Caco-2 (cell line): ENCODE results near the gene ZAR1L. TPM values are rescaled to one million over a fixed set of nuclear protein-coding genes. Genes with fewer than 3 reads are reported as not detected.
"Not testable (repeated sequence)": the region's sequence is repeated elsewhere in the genome, so short reads cannot be mapped to it uniquely, and the experiment has no call there.

Source experiments
- BruUV-seq: library from RNA; stranded (reverse); fragments of 400-500 nt; replicated peaks from 2 replicates; lab custom pipeline; 2021; lab: Mats Ljungman, UMichigan
- CTCF ChIA-PET: fragments of 300-600 bp; sonication (Branson Sonifier 250); formaldehyde crosslinking; loops from one replicate; lab custom pipeline; 2022; ENCODE audit warnings: antibody characterized with exemption; lab: Charles Lee
- POLR2A ChIA-PET: fragments of 300-600 bp; sonication (Branson Sonifier 250); formaldehyde crosslinking; loops from one replicate; lab custom pipeline; 2022; ENCODE audit warnings: antibody characterized with exemption; lab: Charles Lee
- DNase-seq, 2 experiments: peaks; one replicate each; pipeline versions ENCODE4 v3.0.0 to v3.0.0-alpha.2; 2020 to 2022
- H3K27me3 ChIP-seq: replicated peaks from 2 replicates; pipeline ENCODE4 v1.6.0; 2011; ENCODE audit warnings: low read length; ENCODE audit not compliant: control insufficient read depth, insufficient read depth
- H3K36me3 ChIP-seq: 2 replicates; pipeline ENCODE4 v1.5.1; 2011; ENCODE audit warnings: low read length; ENCODE audit not compliant: control insufficient read depth, insufficient read depth
- H3K4me1 ChIP-seq: fragments of 250-450 bp; sonication (Bioruptor Pico); 2 replicates; pipeline ENCODE4 v1.5.1; 2020; ENCODE audit warnings: mild to moderate bottlenecking
- H3K4me3 ChIP-seq: 2 replicates; pipeline ENCODE4 v1.5.1; 2011; ENCODE audit warnings: low read depth, mild to moderate bottlenecking, control low read depth, low read length
- H3K9me3 ChIP-seq: fragments of 250-450 bp; sonication (Bioruptor Pico); 2 replicates; pipeline ENCODE4 v1.5.1; 2020; ENCODE audit warnings: mild to moderate bottlenecking, moderate library complexity
- H3K27ac Mint-ChIP-seq: one replicate; pipeline ENCODE4 v1.8.0; 2022; ENCODE audit warnings: mixed read lengths; ENCODE audit not compliant: unreplicated experiment
- H3K27me3 Mint-ChIP-seq: one replicate; pipeline ENCODE4 v1.8.0; 2022; ENCODE audit warnings: mixed read lengths; ENCODE audit not compliant: insufficient read depth, unreplicated experiment
- H3K36me3 Mint-ChIP-seq: one replicate; pipeline ENCODE4 v1.8.0; 2022; ENCODE audit warnings: mild to moderate bottlenecking, mixed read lengths; ENCODE audit not compliant: insufficient read depth, unreplicated experiment
- H3K4me1 Mint-ChIP-seq: one replicate; pipeline ENCODE4 v1.8.0; 2022; ENCODE audit warnings: low read depth, mixed read lengths; ENCODE audit not compliant: unreplicated experiment
- H3K4me3 Mint-ChIP-seq: one replicate; pipeline ENCODE4 v1.8.0; 2022; ENCODE audit warnings: mild to moderate bottlenecking, moderate library complexity, mixed read lengths; ENCODE audit not compliant: unreplicated experiment
- H3K9me3 Mint-ChIP-seq: one replicate; pipeline ENCODE4 v1.8.0; 2022; ENCODE audit warnings: mixed read lengths; ENCODE audit not compliant: unreplicated experiment
- intact Hi-C: fragments of 100-400 bp; cut with micrococcal nuclease; formaldehyde crosslinking; loops from one replicate; pipeline ENCODE4 v1.10.0; 2022; ENCODE audit not compliant: unreplicated experiment
- total RNA-seq: library from RNA; stranded (reverse); gene quantifications from 2 replicates; pipeline ENCODE4 v1.2.3, GENCODE V29; 2022
- TF ChIP-seq, protein P1 (sequence below), 2 experiments: fragments of 200-600 bp in 1 of 2; IDR thresholded peaks; 1 replicate in 1 of 2; 2 replicates in 1 of 2; pipeline versions ENCODE4 v1.5.1 to v1.8.0; 2011 to 2022; ENCODE audit warnings: antibody characterized with exemption in 1 of 2, control low read depth in 1 of 2, inconsistent platforms in 1 of 2, low read depth in 1 of 2, low read length in 1 of 2, mild to moderate bottlenecking in 1 of 2, moderate library complexity in 1 of 2; ENCODE audit not compliant: insufficient read depth in 1 of 2, severe bottlenecking in 1 of 2, unreplicated experiment in 1 of 2

ZAR1L gene
- total RNA-seq, 1 experiment from 2014 or later = not detected

- Mint-ChIP-seq H3K36me3 (peaks cover 27% of the 10 kb centered on the region), H3K27me3 (no peaks in the 10 kb centered on the region), H3K4me1 (no peaks in the 10 kb centered on the region), H3K27ac (no peak overlapping the region), H3K9me3 (no peaks in the 10 kb centered on the region), H3K4me3 (no peak overlapping the region)
- no peaks in the 10 kb centered on the region for H3K4me1 ChIP-seq
- H3K4me3 ChIP-seq = no peak overlapping the region
- POLR2A ChIA-PET = no interaction called here
- intact Hi-C loops = no loop called here
- no peaks in the 10 kb centered on the region for H3K9me3 ChIP-seq
- no peaks in the 10 kb centered on the region for H3K36me3 ChIP-seq
- BruUV-seq = no TSS peak
- H3K27me3 ChIP-seq = no peaks in the 10 kb centered on the region
- TF ChIP-seq, protein P1, sequence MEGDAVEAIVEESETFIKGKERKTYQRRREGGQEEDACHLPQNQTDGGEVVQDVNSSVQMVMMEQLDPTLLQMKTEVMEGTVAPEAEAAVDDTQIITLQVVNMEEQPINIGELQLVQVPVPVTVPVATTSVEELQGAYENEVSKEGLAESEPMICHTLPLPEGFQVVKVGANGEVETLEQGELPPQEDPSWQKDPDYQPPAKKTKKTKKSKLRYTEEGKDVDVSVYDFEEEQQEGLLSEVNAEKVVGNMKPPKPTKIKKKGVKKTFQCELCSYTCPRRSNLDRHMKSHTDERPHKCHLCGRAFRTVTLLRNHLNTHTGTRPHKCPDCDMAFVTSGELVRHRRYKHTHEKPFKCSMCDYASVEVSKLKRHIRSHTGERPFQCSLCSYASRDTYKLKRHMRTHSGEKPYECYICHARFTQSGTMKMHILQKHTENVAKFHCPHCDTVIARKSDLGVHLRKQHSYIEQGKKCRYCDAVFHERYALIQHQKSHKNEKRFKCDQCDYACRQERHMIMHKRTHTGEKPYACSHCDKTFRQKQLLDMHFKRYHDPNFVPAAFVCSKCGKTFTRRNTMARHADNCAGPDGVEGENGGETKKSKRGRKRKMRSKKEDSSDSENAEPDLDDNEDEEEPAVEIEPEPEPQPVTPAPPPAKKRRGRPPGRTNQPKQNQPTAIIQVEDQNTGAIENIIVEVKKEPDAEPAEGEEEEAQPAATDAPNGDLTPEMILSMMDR (IDR thresholded peaks at IDR 0.05; ENCODE audit: insufficient read depth in 1 of 2, low read depth in 1 of 2, low read length in 1 of 2, severe bottlenecking in 1 of 2, unreplicated experiment in 1 of 2) = no peak
- no peak for DNase-seq
- CTCF ChIA-PET = no interaction called here
Observed at GRCh38 chr13:32354040-32354439, 38.9 kb upstream of the ZAR1L start.

- H3K4me3 ChIP-seq, H3K27ac Mint-ChIP-seq, H3K4me3 Mint-ChIP-seq, H3K9me3 ChIP-seq, H3K27me3 ChIP-seq, POLR2A ChIA-PET, H3K27me3 Mint-ChIP-seq, H3K9me3 Mint-ChIP-seq, CTCF ChIA-PET, H3K36me3 ChIP-seq, H3K4me1 Mint-ChIP-seq, BruUV-seq, H3K4me1 ChIP-seq: not testable (repeated sequence)
- intact Hi-C loops = loop anchor here (1.0 kb wide), 1 partner anchor 100 kb away; no protein-coding TSS in a partner anchor
- peak in 1 of 2 experiments; percentile 6 for DNase-seq
- peaks cover 44% of the 10 kb centered on the region for H3K36me3 Mint-ChIP-seq
Observed at GRCh38 chr13:32350839-32351441, 35.8 kb upstream of the ZAR1L start.

DNA sequence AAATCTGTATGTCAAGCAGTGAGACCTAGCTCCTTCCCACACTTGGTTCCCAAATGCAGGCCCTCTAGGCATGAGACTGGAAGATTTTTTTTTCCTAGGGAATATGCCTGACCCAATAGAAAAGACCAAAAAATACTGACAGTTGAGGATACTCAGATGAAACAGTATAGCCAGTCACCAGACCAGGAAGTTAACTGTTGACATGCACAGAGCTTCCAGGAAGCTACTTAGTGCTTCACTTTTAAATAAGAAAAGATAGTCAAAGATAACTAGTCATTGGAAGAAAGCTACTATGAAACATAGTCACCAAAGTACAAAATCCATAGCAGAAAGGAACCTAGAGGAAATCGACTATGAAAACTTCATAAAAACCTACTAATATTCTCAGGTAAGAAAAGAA, 32.5 kb upstream of the ZAR1L start:
- Histone ChIP-seq H3K4me3 (no peak overlapping the region), H3K36me3 (no peaks in the 10 kb centered on the region; the same call in 1 of the 2 replicates), H3K4me1 (no peaks in the 10 kb centered on the region), H3K9me3 (no peaks in the 10 kb centered on the region), H3K27me3 (no peaks in the 10 kb centered on the region)
- no peaks in the 10 kb centered on the region for H3K4me1 Mint-ChIP-seq
- intact Hi-C loops = no loop called here
- no peaks in the 10 kb centered on the region for H3K9me3 Mint-ChIP-seq
- no peak overlapping the region for H3K4me3 Mint-ChIP-seq
- ChIA-PET POLR2A (no interaction called here), CTCF (no interaction called here)
- DNase-seq = no peak
- H3K27ac Mint-ChIP-seq = no peak overlapping the region
- H3K36me3 Mint-ChIP-seq = peaks cover 44% of the 10 kb centered on the region
- TF ChIP-seq, protein P1 (IDR thresholded peaks at IDR 0.05; ENCODE audit: insufficient read depth in 1 of 2, low read depth in 1 of 2, low read length in 1 of 2, severe bottlenecking in 1 of 2, unreplicated experiment in 1 of 2) = no peak
- BruUV-seq = no TSS peak
- no peaks in the 10 kb centered on the region for H3K27me3 Mint-ChIP-seq
